ENCODE measurements around the gene BCL11A. TPM values are rescaled to one million over a fixed set of nuclear protein-coding genes. Genes with fewer than 3 reads are reported as not detected.

The BCL11A gene
- total RNA-seq, 1 experiment from 2014 or later: 0.29 TPM

DNA sequence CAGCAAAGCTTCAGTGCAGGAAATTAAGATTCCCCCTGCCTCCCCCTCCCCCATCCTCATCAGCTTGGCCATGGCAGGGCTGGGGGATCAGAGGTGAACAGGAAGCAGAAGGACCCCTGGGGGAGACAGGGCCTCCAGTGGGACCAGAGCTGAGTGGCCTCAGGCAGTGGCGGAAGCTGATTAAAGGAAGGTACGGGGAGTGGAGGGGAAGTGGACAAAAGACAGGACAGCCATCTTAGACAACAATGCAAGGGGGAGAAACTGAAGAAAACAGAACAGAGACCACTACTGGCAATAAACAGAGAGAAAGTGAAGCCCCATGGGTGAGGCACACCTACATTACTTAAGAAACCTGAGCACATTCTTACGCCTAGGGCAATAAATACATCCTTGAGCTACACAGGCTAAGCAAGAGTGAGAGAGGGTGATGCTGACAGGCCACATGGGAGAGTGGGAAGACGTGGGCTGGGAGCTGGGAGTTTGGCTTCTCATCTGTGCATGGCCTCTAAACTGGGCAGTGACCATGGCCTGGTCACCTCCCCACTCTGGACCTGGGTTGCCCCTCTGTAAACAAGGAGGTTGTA lies 59.6 kb downstream of the BCL11A start:
- Histone ChIP-seq H3K4me3 (ENCODE audit: low read depth, low read length) (no peak overlapping the region), H3K27me3 (replicated peaks; ENCODE audit: control insufficient read depth, insufficient read depth, low read length) (no peaks in the 10 kb centered on the region), H3K4me1 (peaks cover 15% of the 10 kb centered on the region), H3K9me3 (no peaks in the 10 kb centered on the region), H3K36me3 (ENCODE audit: control insufficient read depth, insufficient read depth, low read length) (no peaks in the 10 kb centered on the region)
- Mint-ChIP-seq H3K4me1 (ENCODE audit: low read depth, unreplicated experiment) (peaks cover 14% of the 10 kb centered on the region), H3K4me3 (ENCODE audit: unreplicated experiment) (no peak overlapping the region), H3K9me3 (ENCODE audit: unreplicated experiment) (no peaks in the 10 kb centered on the region), H3K27ac (ENCODE audit: unreplicated experiment) (no peak overlapping the region), H3K36me3 (ENCODE audit: insufficient read depth, unreplicated experiment) (no peaks in the 10 kb centered on the region), H3K27me3 (ENCODE audit: insufficient read depth, unreplicated experiment) (no peaks in the 10 kb centered on the region)
- CTCF ChIA-PET: interaction anchor here (0.6 kb wide), 2 partner anchors 139 to 1169 kb away, joined by 3 to 6 read pairs; no protein-coding TSS in a partner anchor
- intact Hi-C loops (cut with micrococcal nuclease; ENCODE audit: unreplicated experiment): no loop called here
- no TSS peak for BruUV-seq (replicated peaks)
- TF ChIP-seq, protein P1, sequence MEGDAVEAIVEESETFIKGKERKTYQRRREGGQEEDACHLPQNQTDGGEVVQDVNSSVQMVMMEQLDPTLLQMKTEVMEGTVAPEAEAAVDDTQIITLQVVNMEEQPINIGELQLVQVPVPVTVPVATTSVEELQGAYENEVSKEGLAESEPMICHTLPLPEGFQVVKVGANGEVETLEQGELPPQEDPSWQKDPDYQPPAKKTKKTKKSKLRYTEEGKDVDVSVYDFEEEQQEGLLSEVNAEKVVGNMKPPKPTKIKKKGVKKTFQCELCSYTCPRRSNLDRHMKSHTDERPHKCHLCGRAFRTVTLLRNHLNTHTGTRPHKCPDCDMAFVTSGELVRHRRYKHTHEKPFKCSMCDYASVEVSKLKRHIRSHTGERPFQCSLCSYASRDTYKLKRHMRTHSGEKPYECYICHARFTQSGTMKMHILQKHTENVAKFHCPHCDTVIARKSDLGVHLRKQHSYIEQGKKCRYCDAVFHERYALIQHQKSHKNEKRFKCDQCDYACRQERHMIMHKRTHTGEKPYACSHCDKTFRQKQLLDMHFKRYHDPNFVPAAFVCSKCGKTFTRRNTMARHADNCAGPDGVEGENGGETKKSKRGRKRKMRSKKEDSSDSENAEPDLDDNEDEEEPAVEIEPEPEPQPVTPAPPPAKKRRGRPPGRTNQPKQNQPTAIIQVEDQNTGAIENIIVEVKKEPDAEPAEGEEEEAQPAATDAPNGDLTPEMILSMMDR (IDR thresholded peaks at IDR 0.05; ENCODE audit: insufficient read depth in 1 of 2, low read depth in 1 of 2, low read length in 1 of 2, severe bottlenecking in 1 of 2, unreplicated experiment in 1 of 2): no peak
- POLR2A ChIA-PET: no interaction called here
- no peak for DNase-seq

DNA sequence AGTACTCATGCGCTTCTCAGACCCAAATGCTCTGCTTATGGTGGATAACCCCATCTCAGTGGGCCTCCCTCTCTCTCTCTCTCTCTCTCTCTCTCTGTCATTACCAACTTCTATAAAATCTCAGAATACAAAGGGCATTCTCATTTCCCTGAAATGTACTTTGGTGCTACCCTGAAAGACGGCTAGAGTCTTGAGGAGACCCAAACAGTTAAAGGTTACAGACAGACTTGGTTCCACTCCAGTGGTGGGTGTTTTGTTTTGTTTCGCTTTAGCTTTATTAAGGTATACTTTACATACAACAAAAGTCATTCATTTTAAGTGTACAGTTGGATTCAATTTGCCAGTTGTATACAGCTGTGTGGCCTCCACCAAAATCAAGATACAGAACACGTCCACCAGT lies 60.9 kb downstream of the BCL11A start:
- CTCF ChIA-PET: no interaction called here
- TF ChIP-seq, protein P1 (IDR thresholded peaks at IDR 0.05; ENCODE audit: insufficient read depth in 1 of 2, low read depth in 1 of 2, low read length in 1 of 2, severe bottlenecking in 1 of 2, unreplicated experiment in 1 of 2): no peak

DNA sequence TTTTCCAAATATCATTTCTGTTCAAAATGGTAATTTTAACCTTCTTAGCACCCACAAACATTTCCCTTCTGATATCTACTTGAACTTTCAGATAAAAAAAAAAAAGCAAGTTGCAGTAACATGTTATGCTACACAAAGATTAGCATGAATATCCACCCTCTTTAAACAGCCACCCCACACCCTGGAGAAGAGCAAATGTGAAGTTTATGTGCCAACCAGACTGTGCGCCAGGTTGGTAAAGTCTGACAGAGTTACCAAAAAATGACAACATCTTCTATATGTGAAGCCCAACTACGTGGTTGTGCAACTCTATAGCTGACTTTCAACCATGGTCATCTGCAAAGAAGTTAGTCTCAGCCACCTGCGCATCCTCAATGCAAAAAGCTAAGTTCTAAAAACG lies 62.6 kb downstream of the BCL11A start:
- Histone ChIP-seq H3K4me1 (peaks cover 13% of the 10 kb centered on the region), H3K27me3 (replicated peaks; ENCODE audit: control insufficient read depth, insufficient read depth, low read length) (no peaks in the 10 kb centered on the region), H3K9me3 (no peaks in the 10 kb centered on the region), H3K36me3 (ENCODE audit: control insufficient read depth, insufficient read depth, low read length) (no peaks in the 10 kb centered on the region), H3K4me3 (ENCODE audit: low read depth, low read length) (no peak overlapping the region)
- no peak overlapping the region for H3K27ac Mint-ChIP-seq (ENCODE audit: unreplicated experiment)
- H3K27me3 Mint-ChIP-seq (ENCODE audit: insufficient read depth, unreplicated experiment): no peaks in the 10 kb centered on the region
- intact Hi-C loops (cut with micrococcal nuclease; ENCODE audit: unreplicated experiment): no loop called here
- POLR2A ChIA-PET: no interaction called here
- H3K4me3 Mint-ChIP-seq (ENCODE audit: unreplicated experiment): no peak overlapping the region
- H3K36me3 Mint-ChIP-seq (ENCODE audit: insufficient read depth, unreplicated experiment): no peaks in the 10 kb centered on the region
- H3K9me3 Mint-ChIP-seq (ENCODE audit: unreplicated experiment): no peaks in the 10 kb centered on the region
- TF ChIP-seq, protein P1 (IDR thresholded peaks at IDR 0.05; ENCODE audit: insufficient read depth in 1 of 2, low read depth in 1 of 2, low read length in 1 of 2, severe bottlenecking in 1 of 2, unreplicated experiment in 1 of 2): no peak
- no peak for DNase-seq
- H3K4me1 Mint-ChIP-seq (ENCODE audit: low read depth, unreplicated experiment): peaks cover 6% of the 10 kb centered on the region
- CTCF ChIA-PET: no interaction called here
- no TSS peak for BruUV-seq (replicated peaks)

More for the DNA sequence above, 60.9 kb downstream of the BCL11A start:
- intact Hi-C loops (cut with micrococcal nuclease; ENCODE audit: unreplicated experiment): no loop called here
- no peaks in the 10 kb centered on the region for H3K36me3 Mint-ChIP-seq (ENCODE audit: insufficient read depth, unreplicated experiment)
- Histone ChIP-seq H3K4me3 (ENCODE audit: low read depth, low read length) (no peak overlapping the region), H3K4me1 (peaks cover 15% of the 10 kb centered on the region), H3K27me3 (replicated peaks; ENCODE audit: control insufficient read depth, insufficient read depth, low read length) (no peaks in the 10 kb centered on the region), H3K36me3 (ENCODE audit: control insufficient read depth, insufficient read depth, low read length) (no peaks in the 10 kb centered on the region), H3K9me3 (no peaks in the 10 kb centered on the region)
- no peaks in the 10 kb centered on the region for H3K27me3 Mint-ChIP-seq (ENCODE audit: insufficient read depth, unreplicated experiment)
- no peak overlapping the region for H3K27ac Mint-ChIP-seq (ENCODE audit: unreplicated experiment)
- no peak overlapping the region for H3K4me3 Mint-ChIP-seq (ENCODE audit: unreplicated experiment)
- DNase-seq: no peak
- no peaks in the 10 kb centered on the region for H3K9me3 Mint-ChIP-seq (ENCODE audit: unreplicated experiment)
- POLR2A ChIA-PET: no interaction called here
- BruUV-seq (replicated peaks): no TSS peak
- peaks cover 14% of the 10 kb centered on the region for H3K4me1 Mint-ChIP-seq (ENCODE audit: low read depth, unreplicated experiment)

Measured in Caco-2 (cell line).